ENCODE measurements around the gene TDRD15.
"Not testable (repeated sequence)": the region's sequence is repeated elsewhere in the genome, so short reads cannot be mapped to it uniquely, and the experiment has no call there.

Gene TDRD15

GRCh38 chr2:21123473-21124393, at the start of gene TDRD15:
Gene TDRD15, plus strand, starts transcription at chr2:21123968. Its CDS starts 13,500 bp downstream, at chr2:21137468.
- no peak for DNase-seq (ENCODE audit: low read depth)

GRCh38 chr2:21078296-21078695, 45.5 kb upstream of the TDRD15 start:
- no peak for DNase-seq (ENCODE audit: low read depth)

- DNase-seq (ENCODE audit: low read depth), result no peak
These were observed 40.3 kb upstream of the TDRD15 start for GRCh38 chr2:21083482-21083881.

GRCh38 chr2:21084401-21084800, 39.4 kb upstream of the TDRD15 start:
- DNase-seq (ENCODE audit: low read depth), result no peak

- no peak for DNase-seq (ENCODE audit: low read depth)
These were observed 31.4 kb upstream of the TDRD15 start for GRCh38 chr2:21092308-21092869.

- no peak for DNase-seq (ENCODE audit: low read depth)
These were observed 28.6 kb upstream of the TDRD15 start for GRCh38 chr2:21095178-21095577.

GRCh38 chr2:21095714-21096113, 28.1 kb upstream of the TDRD15 start:
- no peak for DNase-seq (ENCODE audit: low read depth)

GRCh38 chr2:21096458-21096857, 27.3 kb upstream of the TDRD15 start:
- no peak for DNase-seq (ENCODE audit: low read depth)

GRCh38 chr2:21097331-21097730, 26.4 kb upstream of the TDRD15 start:
- no peak for DNase-seq (ENCODE audit: low read depth)

- no peak for DNase-seq (ENCODE audit: low read depth)
These were observed 25.5 kb upstream of the TDRD15 start for GRCh38 chr2:21098294-21098693.

GRCh38 chr2:21099281-21099907, 24.4 kb upstream of the TDRD15 start:
- DNase-seq (ENCODE audit: low read depth), result no peak

- DNase-seq (ENCODE audit: low read depth), result not testable (repeated sequence)
These were observed 22.1 kb upstream of the TDRD15 start for GRCh38 chr2:21101514-21102155.

GRCh38 chr2:21102356-21102755, 21.4 kb upstream of the TDRD15 start:
- DNase-seq (ENCODE audit: low read depth), result no peak

- no peak for DNase-seq (ENCODE audit: low read depth)
These were observed 20.4 kb upstream of the TDRD15 start for GRCh38 chr2:21103274-21103891.

- no peak for DNase-seq (ENCODE audit: low read depth)
These were observed 19.6 kb upstream of the TDRD15 start for GRCh38 chr2:21104030-21104660.

- no peak for DNase-seq (ENCODE audit: low read depth)
These were observed 12.8 kb upstream of the TDRD15 start for GRCh38 chr2:21111012-21111411.

GRCh38 chr2:21117688-21118087, 6.1 kb upstream of the TDRD15 start:
- no peak for DNase-seq (ENCODE audit: low read depth)

GRCh38 chr2:21118302-21118920, 5.4 kb upstream of the TDRD15 start:
- peak; percentile 17 for DNase-seq (ENCODE audit: low read depth)

- no peak for DNase-seq (ENCODE audit: low read depth)
These were observed 8.1 kb downstream of the TDRD15 start for GRCh38 chr2:21131861-21132260.

GRCh38 chr2:21135585-21135984, 11.8 kb downstream of the TDRD15 start:
- DNase-seq (ENCODE audit: low read depth), result no peak

GRCh38 chr2:21142149-21142548, 18.4 kb downstream of the TDRD15 start:
- no peak for DNase-seq (ENCODE audit: low read depth)
